GM23338 (cell line): ENCODE results near the gene MELK. TPM values are rescaled to one million over a fixed set of nuclear protein-coding genes. Genes with fewer than 3 reads are reported as not detected.
A peak's percentile ranks its signal among the peaks of the same experiment; 100 is the strongest.

ENCODE experiments used
- ATAC-seq: fragments of 200-7000 bp; cut with Tn5 transposase; 3 replicates; pipeline ENCODE4 v1.9.1; 2020
- DNase-seq: peaks from one replicate; pipeline ENCODE4 v3.0.0-alpha.2; 2015; ENCODE audit warnings: low spot score
- H2AFZ ChIP-seq: fragments of 200-600 bp; sonication (generic); 2 replicates; pipeline ENCODE4 v1.8.0; 2016; ENCODE audit warnings: antibody characterized with exemption, mild to moderate bottlenecking, moderate library complexity
- H3F3A ChIP-seq: fragments of 200-600 bp; sonication (generic); replicated peaks from 2 replicates; pipeline ENCODE4 v1.8.0; 2017; ENCODE audit warnings: antibody characterized with exemption, mixed run types, low read depth
- H3K27ac ChIP-seq: fragments of 200-600 bp; sonication (generic); 2 replicates; pipeline ENCODE4 v1.6.1; 2016; ENCODE audit warnings: low read depth
- H3K27me3 ChIP-seq: fragments of 200-600 bp; sonication (generic); 2 replicates; pipeline ENCODE4 v1.8.0; 2016; ENCODE audit warnings: mild to moderate bottlenecking, mixed run types, moderate library complexity; ENCODE audit not compliant: insufficient read depth
- H3K36me3 ChIP-seq: fragments of 200-600 bp; sonication (generic); 2 replicates; pipeline ENCODE4 v1.8.0; 2016; ENCODE audit warnings: mild to moderate bottlenecking; ENCODE audit not compliant: insufficient read depth
- H3K4me1 ChIP-seq: fragments of 200-600 bp; sonication (generic); 2 replicates; pipeline ENCODE4 v1.8.0; 2016; ENCODE audit warnings: mild to moderate bottlenecking, moderate library complexity; ENCODE audit not compliant: insufficient read depth
- H3K4me2 ChIP-seq: fragments of 200-600 bp; sonication (generic); 2 replicates; pipeline ENCODE4 v1.7.1; 2017; ENCODE audit warnings: mixed run types
- H3K4me3 ChIP-seq: fragments of 200-600 bp; sonication (generic); 2 replicates; pipeline ENCODE4 v1.6.1; 2016; ENCODE audit warnings: mixed run types
- H3K79me2 ChIP-seq: fragments of 200-600 bp; sonication (generic); replicated peaks from 2 replicates; pipeline ENCODE4 v1.8.0; 2017; ENCODE audit warnings: mild to moderate bottlenecking; ENCODE audit not compliant: insufficient read depth
- H3K9me2 ChIP-seq: fragments of 200-600 bp; sonication (generic); 2 replicates; pipeline ENCODE4 v1.8.0; 2017; ENCODE audit not compliant: insufficient read depth
- H4K20me1 ChIP-seq: fragments of 200-600 bp; sonication (generic); replicated peaks from 2 replicates; pipeline ENCODE4 v1.8.0; 2017; ENCODE audit warnings: mild to moderate bottlenecking; ENCODE audit not compliant: insufficient read depth
- H3K27ac Mint-ChIP-seq: 2 replicates; pipeline ENCODE4 v1.8.0; 2020; ENCODE audit warnings: inconsistent platforms, mild to moderate bottlenecking, moderate library complexity, mixed read lengths
- H3K27me3 Mint-ChIP-seq: 3 replicates; pipeline ENCODE4 v1.8.0; 2022; ENCODE audit warnings: low read depth, mild to moderate bottlenecking, moderate library complexity, mixed read lengths, inconsistent platforms; ENCODE audit not compliant: insufficient read depth, poor library complexity
- H3K36me3 Mint-ChIP-seq: 3 replicates; pipeline ENCODE4 v1.8.0; 2021; ENCODE audit warnings: low read depth, mild to moderate bottlenecking, inconsistent platforms, moderate library complexity, mixed read lengths
- H3K4me1 Mint-ChIP-seq: 3 replicates; pipeline ENCODE4 v1.8.0; 2020; ENCODE audit warnings: mild to moderate bottlenecking, inconsistent platforms, mixed read lengths
- H3K4me3 Mint-ChIP-seq: 3 replicates; pipeline ENCODE4 v1.8.0; 2021; ENCODE audit warnings: moderate library complexity, mild to moderate bottlenecking, inconsistent platforms, mixed read lengths
- H3K9me3 Mint-ChIP-seq: 3 replicates; pipeline ENCODE4 v1.8.0; 2020; ENCODE audit warnings: moderate library complexity, mild to moderate bottlenecking, inconsistent platforms, mixed read lengths
- CREB1 ChIP-seq: fragments of 250-450 bp; sonication (Bioruptor Pico); IDR thresholded peaks from 2 replicates; pipeline ENCODE4 v1.5.0; 2020; ENCODE audit warnings: low read depth, mild to moderate bottlenecking, moderate library complexity
- CTCF ChIP-seq, 2 experiments: fragments of 200-600 bp in 1 of 2; sonication (generic) in 1 of 2; conservative IDR thresholded peaks; 2 replicates each; pipeline versions ENCODE4 v1.5.1 to v1.6.1; 2016 to 2017; ENCODE audit warnings: antibody characterized with exemption in 2 of 2, low read depth in 2 of 2, mild to moderate bottlenecking in 2 of 2, moderate library complexity in 1 of 2
- ETS1 ChIP-seq: IDR thresholded peaks from 2 replicates; pipeline ENCODE4 v1.6.1; 2016; ENCODE audit warnings: antibody characterized with exemption
- EZH2 ChIP-seq: fragments of 200-600 bp; sonication (generic); IDR thresholded peaks from one replicate; pipeline ENCODE4 v1.8.0; 2017; ENCODE audit warnings: antibody characterized with exemption, mild to moderate bottlenecking, low read depth; ENCODE audit not compliant: unreplicated experiment
- EZH2phosphoT487 ChIP-seq: fragments of 200-600 bp; sonication (generic); IDR thresholded peaks from one replicate; pipeline ENCODE4 v1.8.1; 2018; ENCODE audit warnings: antibody characterized with exemption; ENCODE audit not compliant: unreplicated experiment
- JUNB ChIP-seq: IDR thresholded peaks from one replicate; pipeline ENCODE4 v1.6.1; 2016; ENCODE audit warnings: antibody characterized with exemption; ENCODE audit not compliant: unreplicated experiment
- NANOG ChIP-seq: IDR thresholded peaks from 2 replicates; pipeline ENCODE4 v1.6.1; 2016; ENCODE audit warnings: antibody characterized with exemption, borderline replicate concordance
- POLR2AphosphoS5 ChIP-seq: IDR thresholded peaks from 2 replicates; pipeline ENCODE4 v1.6.1; 2016; ENCODE audit warnings: antibody characterized with exemption, low read depth
- REST ChIP-seq: IDR thresholded peaks from one replicate; pipeline ENCODE4 v1.6.1; 2018; ENCODE audit warnings: antibody characterized with exemption; ENCODE audit not compliant: unreplicated experiment
- STAT1 ChIP-seq: IDR thresholded peaks from one replicate; pipeline ENCODE4 v1.6.1; 2016; ENCODE audit warnings: antibody characterized with exemption; ENCODE audit not compliant: unreplicated experiment
- ZNF114 ChIP-seq: fragments of 250-450 bp; sonication (Bioruptor Pico); IDR thresholded peaks from 2 replicates; pipeline ENCODE4 v1.5.0; 2020; ENCODE audit warnings: mild to moderate bottlenecking, moderate library complexity
- ZNF462 ChIP-seq: fragments of 250-450 bp; sonication (Bioruptor Pico); IDR thresholded peaks from 2 replicates; pipeline ENCODE4 v1.5.0; 2020; ENCODE audit warnings: mild to moderate bottlenecking, moderate library complexity
- polyA plus RNA-seq: library from polyadenylated mRNA; unstranded; fragments of >200 nt; fragmentation: Nextera tagmentation; extraction: Ambion mirVana; gene quantifications from 2 replicates; pipeline ENCODE4 v1.2.1, GENCODE V29; 2016
- total RNA-seq: library from RNA; depleted of rRNA; stranded (reverse); fragments of >200 nt; shearing (Covaris generic); gene quantifications from 2 replicates; pipeline ENCODE4 v1.2.3, GENCODE V29; 2014

Gene MELK
- total and polyA plus RNA-seq, 2 experiments from 2014 or later: 37.2 to 55.7 TPM

- Mint-ChIP-seq H3K9me3 (no peaks in the 10 kb centered on the region), H3K4me3 (no peak overlapping the region), H3K36me3 (peaks cover 32% of the 10 kb centered on the region), H3K4me1 (no peaks in the 10 kb centered on the region), H3K27ac (no peak overlapping the region), H3K27me3 (no peaks in the 10 kb centered on the region)
- ATAC-seq (no peak), DNase-seq (no peak)
- Histone ChIP-seq H3K4me2 (no peak overlapping the region), H2AFZ (no peak overlapping the region), H3K36me3 (peaks cover 8% of the 10 kb centered on the region), H3K27ac (0 out of 2 replicates have a peak overlapping the region, but pooled peaks have one; percentile 45), H3K4me1 (no peaks in the 10 kb centered on the region), H3K4me3 (no peak overlapping the region), H4K20me1 (peaks cover 12% of the 10 kb centered on the region), H3K9me2 (no peaks in the 10 kb centered on the region), H3K27me3 (no peaks in the 10 kb centered on the region), H3K79me2 (peaks cover 49% of the 10 kb centered on the region), H3F3A (no peaks in the 10 kb centered on the region)
- TF ChIP-seq ZNF462: no peak
- no peak for TF ChIP-seq CTCF (conservative IDR thresholded peaks at IDR 0.05; ENCODE audit: low read depth in 2 of 2)
- TF ChIP-seq CREB1 (CRISPR knock-in tag): no peak
- TF ChIP-seq EZH2phosphoT487: no peak
- TF ChIP-seq STAT1: no peak
- TF ChIP-seq REST: no peak
- TF ChIP-seq EZH2: no peak
- TF ChIP-seq NANOG: no peak
- TF ChIP-seq ZNF114: no peak
- no peak for TF ChIP-seq ETS1
- no peak for TF ChIP-seq JUNB
- TF ChIP-seq POLR2AphosphoS5: no peak
Observed at GRCh38 chr9:36584620-36585460, 12.1 kb downstream of the MELK start.
